GM21619 (cell line): ENCODE results near the gene STT3A.

ENCODE experiments used
- ATAC-seq: cut with Tn5 transposase; IDR thresholded peaks from one replicate; pipeline ENCODE4 v1.9.1; 2021; ENCODE audit not compliant: unreplicated experiment

Gene STT3A

DNA sequence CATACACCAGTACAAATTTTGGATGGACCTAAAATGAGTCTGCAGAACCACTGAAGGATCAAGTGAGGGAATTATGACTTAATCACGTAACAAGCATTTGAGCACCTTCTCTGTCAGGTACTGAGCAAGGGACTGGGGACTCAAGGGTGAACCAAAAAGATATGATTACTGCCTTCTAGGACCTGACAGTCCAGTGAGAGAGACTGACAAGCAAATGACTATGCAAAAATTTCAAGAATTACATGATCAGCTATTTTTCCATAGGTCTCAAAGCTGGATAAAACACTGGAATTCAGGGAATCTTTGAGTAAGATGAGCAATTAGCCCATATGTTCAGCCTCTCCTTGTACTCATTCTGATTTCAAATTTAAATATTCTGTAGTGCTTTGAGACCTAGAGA lies 5.2 kb upstream of the STT3A start:
- ATAC-seq: no peak

DNA sequence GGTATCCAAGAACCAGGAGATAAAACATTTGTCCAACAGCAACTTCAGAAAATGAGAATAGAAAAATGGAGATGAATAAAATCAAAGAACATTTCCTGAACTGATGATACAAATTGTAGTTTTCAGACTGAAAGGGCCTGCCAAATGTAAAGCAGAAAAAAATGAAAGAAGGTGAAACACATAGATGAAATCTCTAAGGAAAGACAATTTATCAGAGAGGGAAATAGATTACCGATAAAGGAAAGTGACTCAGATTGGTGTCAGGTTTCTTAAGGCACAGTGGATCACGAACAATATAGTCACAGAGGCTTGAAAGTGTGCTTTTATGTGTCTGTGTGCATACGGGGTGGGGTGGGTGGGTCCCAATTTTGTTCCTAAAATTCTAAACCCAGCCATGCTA lies 4.1 kb upstream of the STT3A start:
- no peak for ATAC-seq

DNA sequence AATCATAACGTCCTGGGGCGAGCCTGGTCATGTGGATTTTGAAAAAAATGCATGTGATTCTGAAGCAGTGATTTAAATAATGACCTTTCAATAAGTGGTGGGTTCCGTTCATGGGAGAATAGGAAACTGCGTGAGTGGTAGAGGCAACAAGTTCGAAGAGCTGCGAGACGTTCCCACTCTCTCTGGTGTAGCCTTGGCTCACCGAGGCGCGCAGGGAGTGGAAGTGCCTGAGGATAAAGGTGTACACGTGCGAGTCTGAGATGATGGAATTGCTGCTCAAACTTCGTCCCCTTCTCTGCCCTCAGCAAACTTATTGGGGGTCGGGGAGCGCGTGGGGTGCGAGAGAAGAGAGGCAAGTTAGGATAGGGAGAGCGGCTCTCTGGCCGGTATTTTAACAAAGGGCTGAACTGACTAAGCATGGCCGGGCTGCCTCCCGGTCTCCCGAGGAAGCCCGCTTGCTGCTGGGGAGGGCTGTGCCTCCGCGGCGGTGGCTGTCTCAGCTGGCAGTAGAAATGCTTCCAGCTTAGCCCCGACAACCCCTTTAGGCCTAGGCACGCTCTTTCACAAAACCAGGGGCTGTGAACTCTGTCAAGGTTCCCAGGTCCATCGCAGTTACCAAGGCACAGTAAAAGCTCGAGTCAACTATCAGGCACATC lies 875 bp upstream of the STT3A start:
- peak; percentile 18 for ATAC-seq

DNA sequence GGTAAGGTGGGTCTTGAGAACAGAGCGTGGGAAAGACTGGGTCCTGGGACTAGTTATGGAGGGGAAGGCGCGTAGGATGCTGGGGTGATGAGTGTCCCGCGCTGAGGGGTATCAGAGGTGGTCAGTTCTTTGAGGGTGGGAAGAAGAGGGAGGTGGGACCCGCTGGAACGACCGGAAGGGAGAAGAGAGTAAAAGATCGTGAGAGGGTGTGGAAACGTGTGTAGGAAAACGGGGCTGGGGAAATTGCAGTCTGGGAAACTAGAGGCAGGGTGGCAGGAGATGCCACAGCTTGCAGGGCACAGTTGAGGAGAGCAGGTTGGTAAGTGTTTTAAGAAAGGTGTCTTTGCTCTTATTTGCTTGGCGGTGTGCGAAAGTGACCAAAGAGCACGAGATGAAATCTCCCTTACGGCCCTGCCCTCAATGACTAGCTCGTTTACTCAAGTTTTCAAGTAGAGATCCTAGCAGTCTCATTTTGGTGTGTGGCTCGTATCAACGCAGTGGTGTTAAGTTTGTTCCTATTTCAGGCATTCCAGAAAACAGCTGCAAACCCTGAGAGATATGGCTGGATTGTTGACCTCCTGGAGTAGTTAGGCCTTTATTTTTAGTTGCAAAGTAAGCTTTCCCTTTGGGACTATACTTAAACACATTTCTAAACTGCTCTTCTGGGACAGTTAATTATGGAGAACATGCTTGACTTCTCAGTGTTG lies 615 bp downstream of the STT3A start:
- ATAC-seq: no peak

DNA sequence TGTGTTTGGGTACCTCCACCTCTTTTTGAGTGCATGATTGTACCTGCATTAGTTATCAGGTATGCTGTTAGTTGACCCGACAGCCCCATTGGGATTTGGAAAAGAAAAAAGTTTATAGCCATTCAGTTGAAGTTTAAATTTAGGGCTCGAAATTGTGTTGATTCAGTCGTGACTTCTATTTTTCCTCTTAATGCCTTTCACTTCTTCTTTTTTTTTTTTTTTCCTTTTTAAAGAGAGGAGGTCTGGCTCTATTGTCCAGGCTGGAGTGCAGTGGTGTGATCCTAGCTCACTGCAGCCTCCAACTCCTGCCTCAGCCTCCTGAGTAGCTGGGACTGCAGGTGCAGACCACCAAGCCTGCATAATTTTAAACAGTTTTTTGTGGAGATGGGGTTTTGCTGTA lies 2.3 kb downstream of the STT3A start:
- ATAC-seq: no peak

DNA sequence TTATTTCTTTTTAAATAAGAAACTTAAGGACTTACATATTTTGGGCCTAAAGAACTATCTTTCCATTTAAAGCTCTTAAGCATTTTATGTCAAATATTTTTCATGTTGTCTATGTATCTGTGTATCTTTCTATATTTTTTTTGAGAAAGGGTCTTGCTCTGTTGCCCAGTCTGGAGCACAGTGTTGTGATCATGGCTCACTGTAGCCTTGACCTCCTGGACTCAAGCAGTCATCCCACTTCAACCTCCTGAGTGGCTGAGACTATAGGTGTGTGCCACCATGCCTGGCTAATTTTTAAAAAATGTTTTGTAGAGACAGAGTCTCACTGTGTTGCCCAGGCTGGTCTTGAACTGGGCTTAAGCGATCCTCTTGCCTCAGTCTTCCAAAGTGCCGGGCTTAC lies 8.0 kb downstream of the STT3A start:
- ATAC-seq: no peak

DNA sequence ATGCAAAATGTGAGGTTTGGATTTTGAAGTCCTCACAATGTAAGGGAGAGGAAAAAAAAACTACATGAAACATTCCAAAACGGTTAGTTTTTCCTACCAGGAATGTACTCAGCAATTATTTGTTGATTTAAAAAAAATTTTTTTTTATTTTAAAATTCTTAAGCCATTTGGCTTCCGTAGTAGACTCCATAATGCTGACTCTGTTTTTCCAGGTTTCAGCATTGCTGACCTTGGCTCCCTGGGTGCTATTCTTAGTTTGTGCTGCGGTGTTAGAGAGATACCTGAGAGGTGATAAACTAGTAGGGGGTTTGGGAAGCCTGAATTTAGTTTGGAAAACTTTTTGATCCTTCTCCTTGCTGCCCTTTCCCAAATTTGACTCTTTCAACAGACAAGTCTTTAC lies 10.6 kb downstream of the STT3A start:
- ATAC-seq: no peak

DNA sequence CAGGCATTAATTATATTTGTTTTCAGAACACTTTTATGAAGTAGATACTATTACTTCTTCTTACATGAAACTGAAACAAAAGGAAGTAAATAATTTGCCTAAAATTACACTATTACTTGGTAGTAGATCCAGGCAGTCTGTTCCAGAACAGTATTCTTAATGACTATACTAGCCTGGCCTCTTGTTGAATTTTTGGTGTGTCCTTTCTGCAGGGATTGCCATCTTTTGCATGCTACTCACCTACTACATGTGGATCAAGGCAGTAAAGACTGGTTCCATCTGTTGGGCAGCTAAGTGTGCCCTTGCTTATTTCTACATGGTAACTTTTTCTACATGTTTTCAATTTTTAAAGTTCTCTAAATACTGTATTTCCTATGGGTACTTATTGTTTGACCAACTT lies 12.8 kb downstream of the STT3A start:
- ATAC-seq: no peak

DNA sequence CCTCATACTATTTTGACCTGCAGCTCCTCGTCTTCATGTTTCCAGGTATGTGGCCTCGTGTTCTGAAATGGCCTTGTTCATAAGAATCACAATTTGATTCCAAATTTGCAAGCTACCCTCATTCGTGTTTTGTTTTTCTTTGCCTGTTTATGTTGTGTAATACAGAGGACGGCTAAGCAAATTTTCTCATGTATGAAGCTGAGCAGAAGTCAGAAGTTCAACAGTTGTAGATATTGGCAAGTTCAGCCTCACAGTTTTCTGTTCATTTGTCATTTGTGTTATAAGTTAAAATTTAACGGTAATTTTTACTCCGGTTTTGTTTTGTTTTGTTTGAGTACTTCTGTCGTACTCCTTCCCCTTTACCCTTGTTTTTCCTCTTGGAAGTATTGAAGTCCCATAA lies 16.9 kb downstream of the STT3A start:
- ATAC-seq: no peak

DNA sequence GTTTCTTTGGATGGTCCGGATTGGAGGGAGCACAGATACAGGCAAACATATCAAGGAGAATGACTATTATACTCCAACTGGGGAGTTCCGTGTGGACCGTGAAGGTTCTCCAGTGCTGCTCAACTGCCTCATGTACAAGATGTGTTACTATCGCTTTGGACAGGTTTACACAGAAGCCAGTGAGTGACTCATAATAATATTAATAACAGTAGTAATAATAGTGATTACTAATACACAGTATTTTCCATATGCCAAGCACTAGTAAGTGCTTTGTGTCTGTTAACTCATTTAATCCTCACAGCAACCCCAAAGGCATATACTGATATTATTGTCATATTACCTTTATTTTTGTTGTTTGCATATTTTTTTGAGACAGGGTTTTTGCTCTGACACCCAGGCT lies 25.7 kb downstream of the STT3A start:
- ATAC-seq: no peak

DNA sequence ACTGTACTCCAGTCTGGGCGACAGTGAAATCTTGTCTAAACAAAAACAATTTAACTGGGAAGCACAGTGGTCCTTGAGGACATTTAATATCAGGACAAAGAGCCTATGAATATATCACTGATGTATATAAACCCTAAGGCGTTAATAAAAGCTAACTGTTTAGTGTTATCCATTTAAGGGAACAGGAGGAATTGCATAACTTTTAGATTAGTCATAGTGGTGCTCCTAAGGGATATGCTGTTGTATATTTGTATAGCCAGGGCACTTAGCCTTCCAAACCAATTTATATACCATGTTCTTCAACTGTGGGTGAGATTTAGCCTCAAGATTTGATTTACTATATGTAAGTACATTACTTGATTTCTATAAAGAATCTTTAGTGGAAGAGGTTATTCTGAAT lies 29.3 kb downstream of the STT3A start:
- no peak for ATAC-seq

DNA sequence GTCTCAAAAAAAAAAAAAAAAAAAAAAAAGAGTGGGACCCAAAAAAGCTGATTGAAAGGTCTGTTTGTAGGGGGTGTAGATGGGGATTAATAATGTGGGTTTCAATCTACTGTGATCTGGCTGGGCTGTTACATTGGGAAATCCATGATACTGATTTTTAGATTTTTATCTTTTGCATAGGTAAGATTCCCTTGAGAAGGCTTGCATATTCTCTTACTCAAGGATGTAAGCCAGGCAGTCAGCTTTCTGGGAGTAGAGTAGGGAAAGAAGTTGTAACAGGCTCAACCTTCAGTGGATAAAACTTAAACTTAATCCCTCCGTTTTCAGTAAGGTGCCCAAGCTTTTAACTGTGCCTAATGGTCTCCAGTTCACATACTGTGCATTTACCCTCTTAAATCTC lies 30.4 kb downstream of the STT3A start:
- ATAC-seq: no peak

DNA sequence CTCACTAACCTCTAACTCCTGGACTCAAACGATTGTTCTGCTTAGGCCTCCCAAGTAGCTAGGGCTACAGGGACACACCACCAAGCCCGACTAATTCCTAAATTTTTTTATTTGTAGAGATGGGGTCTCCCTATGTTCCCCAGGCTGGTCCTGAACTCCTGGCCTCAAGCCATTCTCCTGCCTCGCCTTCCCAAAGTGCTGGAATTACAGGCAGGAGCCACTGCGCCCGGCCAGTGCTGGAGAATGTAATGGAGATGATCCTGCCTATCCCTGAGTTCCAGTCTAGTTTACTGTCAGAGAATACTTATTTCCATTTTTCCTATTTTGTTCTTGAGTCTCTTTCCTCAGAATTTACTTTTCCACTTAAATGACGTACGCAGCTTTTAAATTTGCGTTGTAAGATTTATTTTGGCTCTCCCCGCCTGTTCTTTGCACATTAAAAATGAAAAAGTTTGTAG lies 32.1 kb downstream of the STT3A start, which contains the start of gene CHEK1:
Gene CHEK1, plus strand, starts transcription at position 408 of the 458 bp plus-strand sequence. CDS start 1,606 bp downstream, outside the sequence.
- no peak for ATAC-seq

DNA sequence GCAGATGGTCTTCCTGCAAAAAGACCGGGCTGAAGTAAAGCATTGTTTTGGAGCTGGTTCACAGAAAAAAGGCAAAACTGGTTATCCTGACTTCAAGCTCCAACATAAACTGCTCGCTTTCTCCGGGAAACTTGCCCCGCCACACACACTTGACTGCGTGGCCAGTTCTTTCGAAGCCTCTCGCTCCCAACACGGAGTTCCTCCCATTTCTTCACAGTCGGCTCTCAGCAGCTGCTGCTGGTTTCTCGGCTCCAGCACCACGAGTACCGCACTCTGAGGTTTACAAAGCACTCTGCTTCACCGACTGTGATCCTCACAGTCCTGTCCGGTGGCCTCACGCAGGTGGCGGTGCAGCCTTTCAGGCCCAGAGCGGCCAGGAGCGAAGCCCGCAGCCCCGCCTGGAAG lies 32.6 kb downstream of the STT3A start:
- ATAC-seq: no peak

DNA sequence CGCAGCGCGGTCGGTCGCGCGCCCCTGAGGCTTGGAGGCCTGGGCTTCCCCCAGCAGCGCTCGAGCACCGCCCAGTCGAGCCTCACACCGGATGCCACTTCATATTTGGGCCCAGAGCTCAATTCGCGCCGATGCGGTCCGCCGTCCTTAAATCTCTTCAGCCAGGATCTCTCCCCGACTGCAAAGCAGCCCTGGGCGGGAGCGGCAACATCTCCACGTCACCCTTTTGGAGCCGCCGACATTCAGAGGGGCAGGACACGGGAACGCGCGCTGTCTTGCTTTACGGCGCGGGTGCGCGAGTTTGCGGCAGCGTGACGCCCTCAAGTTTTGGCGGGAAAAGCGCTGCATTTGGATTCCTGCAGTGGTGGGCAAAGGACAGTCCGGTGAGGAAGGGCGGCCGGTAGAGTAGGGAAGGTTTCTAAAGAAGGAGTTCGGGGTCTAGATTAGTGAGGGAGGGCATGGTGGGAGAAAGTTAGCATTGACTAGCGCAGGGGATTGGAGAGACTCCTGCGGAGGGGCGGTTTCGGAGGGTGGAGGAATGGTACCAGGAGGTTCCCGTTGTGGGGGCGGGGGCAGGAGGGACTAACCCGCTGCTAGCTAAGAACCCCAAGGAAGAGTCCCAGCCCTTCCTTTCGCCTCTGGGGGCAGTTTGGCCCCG lies 33.1 kb downstream of the STT3A start:
- peak; percentile 84 for ATAC-seq

DNA sequence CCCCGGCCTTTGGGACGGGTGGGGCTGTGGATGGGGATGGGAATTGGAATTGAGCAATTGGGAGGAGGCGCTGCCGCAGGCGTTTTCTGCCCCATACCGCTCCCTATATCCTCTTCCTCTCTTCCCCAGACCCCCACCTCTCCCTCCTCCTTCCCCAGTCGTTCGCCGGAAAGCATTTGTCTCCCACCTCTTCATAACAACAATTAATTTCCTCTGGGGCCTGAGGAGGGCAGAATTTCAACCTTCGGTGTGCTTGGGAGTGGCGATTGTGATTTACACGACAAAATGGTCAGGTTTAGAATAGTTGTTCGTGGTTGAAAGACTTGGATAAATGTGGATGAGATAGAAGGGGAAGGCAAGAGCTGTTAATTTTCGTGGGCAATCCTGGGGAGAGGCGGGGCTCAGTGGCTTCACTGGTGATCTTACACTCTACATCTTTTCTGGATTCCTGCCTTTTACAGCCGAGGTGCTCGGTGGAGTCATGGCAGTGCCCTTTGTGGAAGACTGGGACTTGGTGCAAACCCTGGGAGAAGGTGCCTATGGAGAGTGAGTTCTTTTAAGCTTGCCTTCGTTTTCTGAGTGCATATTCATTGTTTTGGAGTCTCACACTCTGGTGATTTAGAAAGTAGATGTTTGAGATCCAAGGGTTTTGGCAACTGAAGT lies 33.8 kb downstream of the STT3A start:
- peak; percentile 36 for ATAC-seq

DNA sequence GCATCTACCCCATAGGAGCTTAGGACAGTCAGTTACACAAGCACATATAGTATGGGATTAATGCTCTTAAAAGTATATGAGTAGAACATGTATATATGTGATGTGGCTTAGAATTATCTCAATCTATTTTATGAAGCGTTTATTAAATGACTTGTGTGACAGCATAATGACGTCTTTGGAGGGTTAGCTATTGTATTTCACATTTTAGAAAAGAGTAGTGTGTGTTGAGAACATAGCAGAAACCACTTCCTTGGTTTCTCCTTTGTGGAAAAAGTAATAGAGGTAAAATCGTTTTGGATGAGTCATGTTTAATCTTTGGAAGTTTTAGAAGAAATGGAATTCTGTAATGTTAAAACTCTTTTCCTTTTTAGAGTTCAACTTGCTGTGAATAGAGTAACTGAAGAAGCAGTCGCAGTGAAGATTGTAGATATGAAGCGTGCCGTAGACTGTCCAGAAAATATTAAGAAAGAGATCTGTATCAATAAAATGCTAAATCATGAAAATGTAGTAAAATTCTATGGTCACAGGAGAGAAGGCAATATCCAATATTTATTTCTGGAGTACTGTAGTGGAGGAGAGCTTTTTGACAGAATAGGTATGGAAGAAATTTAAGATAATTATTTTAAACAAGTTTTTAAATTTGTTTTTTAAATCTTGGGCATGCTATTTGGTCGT lies 34.7 kb downstream of the STT3A start:
- ATAC-seq: no peak

DNA sequence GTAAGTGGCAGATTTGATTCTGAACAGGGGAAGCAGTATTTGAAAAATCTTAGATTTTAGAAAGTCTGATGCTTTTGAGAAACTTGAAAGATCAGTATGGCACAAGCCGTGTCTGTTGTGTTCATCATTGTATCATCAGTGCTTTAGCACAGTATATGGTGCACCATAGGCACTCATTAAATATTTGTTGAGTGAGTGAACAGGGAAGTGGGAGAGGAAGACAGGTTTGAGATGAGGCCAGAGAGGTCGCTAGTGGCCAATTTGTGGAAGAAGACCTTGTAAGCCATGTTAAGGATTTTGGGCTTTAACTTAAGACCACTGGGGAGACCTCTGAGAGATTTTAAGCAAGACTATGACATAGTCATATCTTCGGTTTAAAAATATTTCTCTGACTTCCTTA lies 45.2 kb downstream of the STT3A start:
- ATAC-seq: no peak

DNA sequence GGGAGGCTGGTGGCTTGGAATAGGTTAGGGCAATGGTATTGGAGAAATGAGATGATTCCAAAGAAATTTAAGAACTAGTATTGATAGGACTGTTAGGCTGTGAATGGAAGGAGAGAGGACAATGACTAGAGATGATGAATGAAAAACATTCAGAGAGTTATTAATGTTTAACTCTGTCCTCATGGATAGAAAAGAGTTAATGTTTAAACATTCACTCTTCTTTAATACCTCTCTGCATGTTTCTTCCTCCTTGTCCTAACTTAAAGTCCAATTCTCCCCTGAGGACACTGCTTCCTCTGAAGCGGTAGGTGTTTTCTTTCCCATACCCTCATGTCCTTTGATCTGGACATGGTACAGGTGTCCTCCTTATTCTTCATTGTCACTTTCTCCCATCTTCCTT lies 45.7 kb downstream of the STT3A start:
- ATAC-seq: no peak

DNA sequence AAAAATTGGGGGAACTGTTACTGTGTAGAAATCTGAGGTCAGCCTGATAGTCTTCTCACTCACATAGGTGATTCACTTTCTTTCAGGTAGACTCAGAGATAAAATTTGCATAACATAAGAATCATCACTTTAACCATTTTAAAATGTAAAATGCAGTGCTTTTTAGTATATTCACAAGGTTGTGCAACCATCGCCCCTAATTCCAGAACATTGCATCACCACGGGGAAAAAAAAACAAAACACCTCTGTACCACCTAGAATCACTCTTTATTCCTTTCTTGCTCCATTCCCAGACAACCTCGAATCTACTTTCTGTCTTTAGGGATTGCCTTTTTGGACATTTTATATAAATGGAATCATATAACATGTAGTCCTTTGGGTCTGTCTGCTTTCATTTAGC lies 53.2 kb downstream of the STT3A start:
- ATAC-seq: no peak
